IPS-20b (cell line): ENCODE data around the gene CHMP2B.

Experiments used
- H3K27ac ChIP-seq: one replicate; pipeline ENCODE4 v1.5.1; 2013; ENCODE audit warnings: low read length
- H3K27me3 ChIP-seq: 2 replicates; pipeline ENCODE4 v1.6.1; 2013; ENCODE audit warnings: mild to moderate bottlenecking, low read length, inconsistent platforms; ENCODE audit not compliant: insufficient read depth
- H3K36me3 ChIP-seq: 2 replicates; pipeline ENCODE4 v1.6.1; 2013; ENCODE audit warnings: low read depth, mild to moderate bottlenecking, inconsistent platforms, low read length, moderate library complexity; ENCODE audit not compliant: insufficient read depth
- H3K4me1 ChIP-seq: 2 replicates; pipeline ENCODE4 v1.6.1; 2013; ENCODE audit warnings: mild to moderate bottlenecking, control low read depth, inconsistent platforms, low read length, moderate library complexity; ENCODE audit not compliant: insufficient read depth
- H3K4me3 ChIP-seq: 2 replicates; pipeline ENCODE4 v1.5.1; 2013; ENCODE audit warnings: mild to moderate bottlenecking, low read length, inconsistent platforms
- H3K9ac ChIP-seq: 2 replicates; pipeline ENCODE4 v1.6.1; 2013; ENCODE audit warnings: low read depth, mild to moderate bottlenecking, inconsistent platforms, low read length, moderate library complexity
- H3K9me3 ChIP-seq: 2 replicates; pipeline ENCODE4 v1.6.1; 2013; ENCODE audit warnings: mild to moderate bottlenecking, low read depth, low read length, inconsistent platforms; ENCODE audit not compliant: insufficient read depth

CHMP2B gene

GRCh38 chr3:87227104-87227834, at the start of gene CHMP2B:
Gene CHMP2B, plus strand, starts transcription at chr3:87227309. Its CDS starts 214 bp downstream, at chr3:87227523.
- Histone ChIP-seq H3K4me1 (peaks cover under 1% of the 10 kb centered on the region; the same call in 1 of the 2 replicates), H3K36me3 (no peaks in the 10 kb centered on the region), H3K9ac (peak within 1 kb of the TSS; percentile 94), H3K27ac (peak within 1 kb of the TSS; percentile 76), H3K4me3 (peak within 1 kb of the TSS; percentile 100), H3K27me3 (no peaks in the 10 kb centered on the region), H3K9me3 (no peaks in the 10 kb centered on the region)

- no peaks in the 10 kb centered on the region for H3K9me3 ChIP-seq
- H3K36me3 ChIP-seq: no peaks in the 10 kb centered on the region
- no peaks in the 10 kb centered on the region for H3K27me3 ChIP-seq
- H3K4me3 ChIP-seq: no peak overlapping the region
- H3K4me1 ChIP-seq: no peaks in the 10 kb centered on the region
- H3K9ac ChIP-seq: no peak overlapping the region
- no peak overlapping the region for H3K27ac ChIP-seq
Observed at GRCh38 chr3:87179642-87180041, 47.5 kb upstream of the CHMP2B start.

GRCh38 chr3:87181551-87181950, 45.6 kb upstream of the CHMP2B start:
- Histone ChIP-seq H3K4me3 (no peak overlapping the region), H3K36me3 (no peaks in the 10 kb centered on the region), H3K27me3 (no peaks in the 10 kb centered on the region), H3K9me3 (no peaks in the 10 kb centered on the region), H3K27ac (no peak overlapping the region), H3K4me1 (peaks cover 1% of the 10 kb centered on the region; the same call in 1 of the 2 replicates), H3K9ac (no peak overlapping the region)

- Histone ChIP-seq H3K4me1 (peaks cover 4% of the 10 kb centered on the region; the same call in 1 of the 2 replicates), H3K27me3 (no peaks in the 10 kb centered on the region), H3K27ac (no peak overlapping the region), H3K9me3 (no peaks in the 10 kb centered on the region), H3K9ac (no peak overlapping the region), H3K36me3 (no peaks in the 10 kb centered on the region), H3K4me3 (no peak overlapping the region)
Observed at GRCh38 chr3:87182023-87182422, 45.1 kb upstream of the CHMP2B start.

GRCh38 chr3:87186608-87187159, 40.4 kb upstream of the CHMP2B start:
- Histone ChIP-seq H3K27ac (no peak overlapping the region), H3K36me3 (no peaks in the 10 kb centered on the region), H3K4me3 (no peak overlapping the region), H3K9me3 (no peaks in the 10 kb centered on the region), H3K4me1 (peaks cover 4% of the 10 kb centered on the region; the same call in 1 of the 2 replicates), H3K9ac (no peak overlapping the region), H3K27me3 (no peaks in the 10 kb centered on the region)

GRCh38 chr3:87191175-87191574, 35.9 kb upstream of the CHMP2B start:
- no peak overlapping the region for H3K27ac ChIP-seq
- H3K27me3 ChIP-seq: no peaks in the 10 kb centered on the region
- H3K36me3 ChIP-seq: no peaks in the 10 kb centered on the region
- H3K9me3 ChIP-seq: peaks cover 18% of the 10 kb centered on the region
- peaks cover 4% of the 10 kb centered on the region; the same call in 1 of the 2 replicates for H3K4me1 ChIP-seq
- no peak overlapping the region for H3K4me3 ChIP-seq
- H3K9ac ChIP-seq: no peak overlapping the region

GRCh38 chr3:87191641-87192040, 35.5 kb upstream of the CHMP2B start:
- H3K9ac ChIP-seq: no peak overlapping the region
- H3K9me3 ChIP-seq: peaks cover 18% of the 10 kb centered on the region
- H3K27ac ChIP-seq: no peak overlapping the region
- H3K36me3 ChIP-seq: no peaks in the 10 kb centered on the region
- peaks cover 2% of the 10 kb centered on the region; the same call in 1 of the 2 replicates for H3K4me1 ChIP-seq
- no peak overlapping the region for H3K4me3 ChIP-seq
- H3K27me3 ChIP-seq: no peaks in the 10 kb centered on the region

GRCh38 chr3:87196879-87197278, 30.2 kb upstream of the CHMP2B start:
- Histone ChIP-seq H3K36me3 (no peaks in the 10 kb centered on the region), H3K4me3 (no peak overlapping the region), H3K9ac (no peak overlapping the region), H3K27ac (no peak overlapping the region), H3K4me1 (no peaks in the 10 kb centered on the region), H3K27me3 (no peaks in the 10 kb centered on the region), H3K9me3 (peaks cover 18% of the 10 kb centered on the region)

- Histone ChIP-seq H3K9ac (no peak overlapping the region), H3K27ac (no peak overlapping the region)
Observed at GRCh38 chr3:87197531-87197930, 29.6 kb upstream of the CHMP2B start.

GRCh38 chr3:87198774-87199173, 28.3 kb upstream of the CHMP2B start:
- no peaks in the 10 kb centered on the region for H3K4me1 ChIP-seq
- H3K9me3 ChIP-seq: peaks cover 18% of the 10 kb centered on the region
- H3K9ac ChIP-seq: no peak overlapping the region
- no peaks in the 10 kb centered on the region for H3K36me3 ChIP-seq
- no peak overlapping the region for H3K27ac ChIP-seq
- no peaks in the 10 kb centered on the region for H3K27me3 ChIP-seq
- H3K4me3 ChIP-seq: no peak overlapping the region

More at GRCh38 chr3:87197531-87197930, 29.6 kb upstream of the CHMP2B start:
- Histone ChIP-seq H3K9me3 (peaks cover 18% of the 10 kb centered on the region), H3K4me1 (no peaks in the 10 kb centered on the region), H3K4me3 (no peak overlapping the region), H3K36me3 (no peaks in the 10 kb centered on the region), H3K27me3 (no peaks in the 10 kb centered on the region)

- Histone ChIP-seq H3K27me3 (no peaks in the 10 kb centered on the region), H3K4me3 (no peak overlapping the region), H3K27ac (no peak overlapping the region), H3K9me3 (peaks cover 15% of the 10 kb centered on the region), H3K36me3 (no peaks in the 10 kb centered on the region), H3K4me1 (no peaks in the 10 kb centered on the region), H3K9ac (no peak overlapping the region)
Observed at GRCh38 chr3:87199628-87200027, 27.5 kb upstream of the CHMP2B start.

GRCh38 chr3:87200060-87200647, 27.0 kb upstream of the CHMP2B start:
- Histone ChIP-seq H3K9ac (no peak overlapping the region), H3K4me3 (no peak overlapping the region), H3K27ac (no peak overlapping the region), H3K4me1 (no peaks in the 10 kb centered on the region), H3K9me3 (peaks cover 10% of the 10 kb centered on the region), H3K36me3 (no peaks in the 10 kb centered on the region), H3K27me3 (no peaks in the 10 kb centered on the region)
